ENCODE data around the gene CCR8. TPM values are rescaled to one million over a fixed set of nuclear protein-coding genes. Genes with fewer than 3 reads are reported as not detected.

CCR8 gene
- total RNA-seq, 1 experiment from 2014 or later, result not detected

DNA sequence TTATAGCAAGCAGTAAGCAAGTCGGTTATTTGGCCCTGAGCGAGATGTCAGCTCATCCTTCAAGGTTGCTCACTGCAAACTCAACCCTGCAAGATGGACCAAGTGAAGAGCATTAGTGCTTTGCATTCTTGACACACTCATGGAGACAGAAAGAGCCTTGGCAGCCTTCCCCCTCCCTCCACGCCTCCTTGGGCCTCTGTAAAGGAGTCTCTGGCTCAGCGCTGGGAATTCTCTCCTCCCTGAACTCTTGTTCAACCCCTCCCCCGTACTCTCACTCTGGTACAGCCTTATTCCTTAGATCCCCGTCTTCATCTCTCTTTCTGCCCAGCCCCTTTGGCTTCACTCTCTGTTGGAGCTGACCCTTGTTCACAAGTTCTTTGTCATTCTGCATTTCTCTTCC is 47.5 kb upstream of the CCR8 start:
- no peak overlapping the region for H3K4me3 Mint-ChIP-seq (ENCODE audit: unreplicated experiment)
- ChIA-PET POLR2A (no interaction called here), CTCF (interaction anchor here (0.7 to 7.0 kb wide), 3 partner anchors 10 to 155 kb away, joined by 5 to 60 read pairs (median 22); no protein-coding TSS in a partner anchor)
- TF ChIP-seq, protein P1, sequence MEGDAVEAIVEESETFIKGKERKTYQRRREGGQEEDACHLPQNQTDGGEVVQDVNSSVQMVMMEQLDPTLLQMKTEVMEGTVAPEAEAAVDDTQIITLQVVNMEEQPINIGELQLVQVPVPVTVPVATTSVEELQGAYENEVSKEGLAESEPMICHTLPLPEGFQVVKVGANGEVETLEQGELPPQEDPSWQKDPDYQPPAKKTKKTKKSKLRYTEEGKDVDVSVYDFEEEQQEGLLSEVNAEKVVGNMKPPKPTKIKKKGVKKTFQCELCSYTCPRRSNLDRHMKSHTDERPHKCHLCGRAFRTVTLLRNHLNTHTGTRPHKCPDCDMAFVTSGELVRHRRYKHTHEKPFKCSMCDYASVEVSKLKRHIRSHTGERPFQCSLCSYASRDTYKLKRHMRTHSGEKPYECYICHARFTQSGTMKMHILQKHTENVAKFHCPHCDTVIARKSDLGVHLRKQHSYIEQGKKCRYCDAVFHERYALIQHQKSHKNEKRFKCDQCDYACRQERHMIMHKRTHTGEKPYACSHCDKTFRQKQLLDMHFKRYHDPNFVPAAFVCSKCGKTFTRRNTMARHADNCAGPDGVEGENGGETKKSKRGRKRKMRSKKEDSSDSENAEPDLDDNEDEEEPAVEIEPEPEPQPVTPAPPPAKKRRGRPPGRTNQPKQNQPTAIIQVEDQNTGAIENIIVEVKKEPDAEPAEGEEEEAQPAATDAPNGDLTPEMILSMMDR (IDR thresholded peaks at IDR 0.05; ENCODE audit: unreplicated experiment), result no peak
- intact Hi-C loops (cut with micrococcal nuclease), result no loop called here
- no TSS peak for BruUV-seq (replicated peaks)
- H3K36me3 Mint-ChIP-seq (ENCODE audit: insufficient read depth, unreplicated experiment), result no peaks in the 10 kb centered on the region
- H3K9me3 Mint-ChIP-seq (ENCODE audit: unreplicated experiment), result no peaks in the 10 kb centered on the region
- no peak for DNase-seq (ENCODE audit: unreplicated experiment)
- H3K27ac Mint-ChIP-seq (ENCODE audit: low read depth, unreplicated experiment), result no peak overlapping the region
- H3K27me3 Mint-ChIP-seq (ENCODE audit: insufficient read depth, unreplicated experiment), result peaks cover 11% of the 10 kb centered on the region
- H3K4me1 Mint-ChIP-seq (ENCODE audit: insufficient read depth, unreplicated experiment), result peaks cover 7% of the 10 kb centered on the region

DNA sequence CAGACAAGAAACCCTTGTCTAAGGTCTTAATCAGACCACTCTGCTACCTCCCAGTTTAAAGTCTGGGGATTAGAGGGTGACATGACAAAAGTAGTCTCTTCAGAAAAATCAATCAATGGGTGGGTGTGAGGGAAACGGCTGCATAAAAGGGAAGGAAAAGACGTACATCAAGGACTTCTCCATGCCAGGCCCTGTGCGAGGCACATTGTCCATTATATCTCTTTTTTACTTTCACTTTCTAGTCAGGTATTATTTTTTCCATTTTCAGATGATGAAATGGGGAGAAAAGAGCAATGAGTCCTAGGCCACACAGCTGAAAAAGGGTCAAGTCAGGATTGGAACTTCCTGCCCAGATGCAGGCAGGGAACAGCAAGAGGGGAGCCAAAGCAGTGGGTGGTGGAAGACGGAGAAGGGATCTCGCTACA is 45.0 kb upstream of the CCR8 start:
- no peak for DNase-seq (ENCODE audit: unreplicated experiment)
- H3K4me1 Mint-ChIP-seq (ENCODE audit: insufficient read depth, unreplicated experiment), result peaks cover 7% of the 10 kb centered on the region
- H3K4me3 Mint-ChIP-seq (ENCODE audit: unreplicated experiment), result no peak overlapping the region
- H3K9me3 Mint-ChIP-seq (ENCODE audit: unreplicated experiment), result no peaks in the 10 kb centered on the region
- peak overlapping the region; percentile 50 for H3K27ac Mint-ChIP-seq (ENCODE audit: low read depth, unreplicated experiment)
- ChIA-PET POLR2A (no interaction called here), CTCF (interaction anchor here (0.6 to 3.3 kb wide), 4 partner anchors 11 to 158 kb away, joined by 3 to 22 read pairs (median 3); no protein-coding TSS in a partner anchor)
- intact Hi-C loops (cut with micrococcal nuclease), result no loop called here
- TF ChIP-seq, protein P1 (IDR thresholded peaks at IDR 0.05; ENCODE audit: unreplicated experiment), result no peak
- BruUV-seq (replicated peaks), result no TSS peak
- no peaks in the 10 kb centered on the region for H3K36me3 Mint-ChIP-seq (ENCODE audit: insufficient read depth, unreplicated experiment)
- peaks cover 11% of the 10 kb centered on the region for H3K27me3 Mint-ChIP-seq (ENCODE audit: insufficient read depth, unreplicated experiment)

- no peaks in the 10 kb centered on the region for H3K36me3 Mint-ChIP-seq (ENCODE audit: insufficient read depth, unreplicated experiment)
- ChIA-PET POLR2A (no interaction called here), CTCF (interaction anchor here (0.6 to 10.7 kb wide), 6 partner anchors 76 to 1131 kb away, joined by 3 to 477 read pairs (median 96); partner anchors contain the start of gene XIRP1)
- intact Hi-C loops (cut with micrococcal nuclease), result no loop called here
- DNase-seq (ENCODE audit: unreplicated experiment), result no peak
- H3K27ac Mint-ChIP-seq (ENCODE audit: low read depth, unreplicated experiment), result peak overlapping the region; percentile 50
- peaks cover 11% of the 10 kb centered on the region for H3K27me3 Mint-ChIP-seq (ENCODE audit: insufficient read depth, unreplicated experiment)
- peaks cover 7% of the 10 kb centered on the region for H3K4me1 Mint-ChIP-seq (ENCODE audit: insufficient read depth, unreplicated experiment)
- TF ChIP-seq, protein P1 (IDR thresholded peaks at IDR 0.05; ENCODE audit: unreplicated experiment), result no peak
- H3K9me3 Mint-ChIP-seq (ENCODE audit: unreplicated experiment), result no peaks in the 10 kb centered on the region
- BruUV-seq (replicated peaks), result no TSS peak
- no peak overlapping the region for H3K4me3 Mint-ChIP-seq (ENCODE audit: unreplicated experiment)
These were observed 44.2 kb upstream of the CCR8 start for GRCh38 chr3:39285332-39285731.

GRCh38 chr3:39286771-39287170 is 42.7 kb upstream of the CCR8 start:
- intact Hi-C loops (cut with micrococcal nuclease), result no loop called here
- no peak overlapping the region for H3K27ac Mint-ChIP-seq (ENCODE audit: low read depth, unreplicated experiment)

More at GRCh38 chr3:39286771-39287170, 42.7 kb upstream of the CCR8 start:
- Mint-ChIP-seq H3K4me1 (ENCODE audit: insufficient read depth, unreplicated experiment) (peaks cover 7% of the 10 kb centered on the region), H3K9me3 (ENCODE audit: unreplicated experiment) (no peaks in the 10 kb centered on the region), H3K27me3 (ENCODE audit: insufficient read depth, unreplicated experiment) (peaks cover 10% of the 10 kb centered on the region), H3K4me3 (ENCODE audit: unreplicated experiment) (no peak overlapping the region), H3K36me3 (ENCODE audit: insufficient read depth, unreplicated experiment) (no peaks in the 10 kb centered on the region)
- TF ChIP-seq, protein P1 (IDR thresholded peaks at IDR 0.05; ENCODE audit: unreplicated experiment), result no peak
- no TSS peak for BruUV-seq (replicated peaks)
- POLR2A ChIA-PET, result interaction anchor here (0.6 to 0.9 kb wide), 2 partner anchors 23 to 73 kb away, joined by 3 read pairs; no protein-coding TSS in a partner anchor
- CTCF ChIA-PET, result interaction anchor here (0.8 to 10.7 kb wide), 11 partner anchors 9 to 765 kb away, joined by 3 to 477 read pairs (median 8); partner anchors contain the start of genes CX3CR1 and XIRP1
- no peak for DNase-seq (ENCODE audit: unreplicated experiment)

Data from MCF 10A (cell line).